Fibroblast of skin of back (primary cell): Measurements from ENCODE around the gene TM4SF1.

Experiments
- DNase-seq: peaks from one replicate; pipeline ENCODE4 v3.0.0-alpha.2; 2013

The TM4SF1 gene

DNA sequence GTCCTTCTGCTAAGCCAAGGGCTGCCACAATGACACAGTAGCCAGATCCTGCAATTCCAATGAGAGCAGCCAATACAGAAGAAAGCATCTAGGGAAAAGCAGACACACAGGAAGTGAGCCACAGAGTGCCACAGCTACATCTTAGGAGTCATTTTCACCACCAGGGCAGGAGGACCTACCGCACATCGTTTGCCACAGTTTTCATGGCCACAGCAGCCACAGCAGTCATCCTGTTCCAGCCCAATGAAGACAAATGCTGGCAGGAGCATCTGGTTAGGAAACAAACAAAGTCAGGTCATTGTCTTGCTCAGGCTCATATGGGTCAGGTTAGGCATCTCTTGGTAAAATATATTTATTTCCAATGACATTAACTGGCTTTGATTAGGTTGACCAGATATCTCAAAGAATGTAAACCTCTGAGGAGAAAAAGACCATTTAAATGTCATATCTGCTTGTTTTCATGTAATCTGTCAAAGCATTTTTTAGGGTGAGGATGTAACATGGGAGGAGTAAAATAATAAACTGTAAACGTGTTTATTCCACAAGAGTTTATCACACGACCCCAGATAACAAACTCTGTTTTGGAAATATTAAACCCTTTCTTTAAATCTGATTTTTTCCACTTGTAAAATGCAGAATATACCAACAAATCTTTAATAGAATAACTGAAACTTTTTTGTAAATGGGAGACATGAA is 1.8 kb downstream of the TM4SF1 start:
- DNase-seq = no peak

DNA sequence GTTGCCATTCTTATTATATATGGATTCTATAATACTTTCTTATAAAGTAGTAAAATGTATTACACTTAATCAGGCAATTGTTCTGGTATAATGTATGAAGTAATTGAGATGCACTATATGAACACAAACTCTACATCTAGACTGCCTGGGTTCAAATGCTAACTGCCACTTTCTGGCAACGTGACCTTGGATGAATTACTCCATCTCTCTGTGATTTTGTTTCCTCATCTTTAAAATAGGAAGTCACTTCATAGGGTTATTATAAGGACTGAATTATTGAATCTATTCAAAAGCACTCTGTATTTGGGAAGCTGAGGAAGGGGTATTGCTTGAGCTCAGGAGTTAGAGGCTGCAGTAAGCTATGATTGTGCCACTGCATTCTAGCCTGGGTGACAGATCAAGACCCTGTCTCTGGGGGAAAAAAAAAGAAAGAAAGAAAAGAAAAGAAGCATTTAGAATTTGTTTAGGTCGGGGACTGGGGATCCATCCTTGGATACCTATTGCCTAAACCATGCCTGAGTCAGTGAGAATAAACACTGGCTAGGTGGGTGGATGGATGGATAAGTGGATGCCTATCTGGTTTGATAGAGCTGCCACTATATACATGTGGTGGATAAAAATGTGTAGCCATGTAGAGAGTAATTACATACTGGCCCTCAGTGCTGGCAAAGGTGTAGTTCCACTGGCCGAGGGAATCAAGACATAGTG is 2.5 kb downstream of the TM4SF1 start:
- no peak for DNase-seq

- DNase-seq = no peak
These were observed 3.1 kb downstream of the TM4SF1 start for GRCh38 chr3:149374391-149374790.

DNA sequence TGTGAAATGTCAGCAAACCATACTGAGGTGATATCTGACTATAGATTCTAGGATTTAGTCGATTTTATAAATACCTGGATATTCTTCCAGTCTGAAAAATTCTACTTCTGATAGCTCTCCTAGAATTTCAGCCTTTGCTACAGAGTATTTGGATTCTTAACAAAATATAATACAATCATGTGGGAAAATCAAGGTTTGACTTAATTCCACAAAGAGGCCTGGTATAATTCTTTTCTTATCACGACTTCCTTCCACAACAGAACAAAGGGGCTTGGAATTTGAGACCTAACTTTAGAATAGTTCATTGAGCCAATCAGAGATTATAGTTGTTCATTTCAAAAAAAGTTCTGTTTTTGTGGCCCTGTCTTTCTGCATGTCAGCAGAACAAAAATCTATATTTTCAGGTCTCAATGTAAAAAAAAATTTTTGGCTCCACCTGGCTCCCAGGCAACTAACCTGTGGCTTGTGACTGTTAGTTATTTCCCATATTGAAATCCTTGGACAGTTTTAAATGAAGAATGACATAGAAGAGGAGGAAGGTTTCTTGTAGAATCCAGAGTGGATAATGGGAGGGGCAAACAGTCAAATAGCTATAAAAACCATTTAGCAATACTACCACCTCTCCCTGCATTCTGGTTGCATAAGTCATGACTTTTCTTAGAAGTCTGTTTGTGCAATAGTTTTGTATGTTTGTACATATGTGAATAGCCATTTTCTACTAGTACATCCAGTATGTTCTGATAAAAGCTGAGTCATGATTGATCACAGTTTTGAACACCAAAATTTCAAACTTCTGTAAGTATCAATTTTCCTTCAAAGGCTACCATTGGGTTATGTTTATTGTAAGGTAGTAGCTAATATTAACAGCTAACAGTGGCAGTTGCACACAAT is 4.0 kb downstream of the TM4SF1 start:
- peak; percentile 54 for DNase-seq

DNA sequence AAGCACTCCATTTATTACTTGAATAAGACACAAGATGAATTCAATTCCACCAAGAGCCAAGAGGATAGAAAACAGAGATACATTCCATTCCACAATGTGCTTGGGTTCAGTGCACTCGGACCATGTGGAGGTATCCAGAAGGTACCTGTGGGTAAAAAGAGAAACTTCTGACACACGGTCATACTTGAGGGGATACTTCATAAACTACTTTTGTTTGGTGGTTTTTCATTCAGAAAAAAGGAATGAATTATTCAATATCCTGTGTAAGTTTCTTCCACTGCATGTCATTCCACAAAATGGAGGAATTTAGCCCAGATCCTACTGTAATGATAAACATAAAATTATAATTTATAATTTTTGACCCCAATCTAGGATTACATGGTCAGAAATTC is 5.7 kb downstream of the TM4SF1 start:
- DNase-seq = no peak

DNA sequence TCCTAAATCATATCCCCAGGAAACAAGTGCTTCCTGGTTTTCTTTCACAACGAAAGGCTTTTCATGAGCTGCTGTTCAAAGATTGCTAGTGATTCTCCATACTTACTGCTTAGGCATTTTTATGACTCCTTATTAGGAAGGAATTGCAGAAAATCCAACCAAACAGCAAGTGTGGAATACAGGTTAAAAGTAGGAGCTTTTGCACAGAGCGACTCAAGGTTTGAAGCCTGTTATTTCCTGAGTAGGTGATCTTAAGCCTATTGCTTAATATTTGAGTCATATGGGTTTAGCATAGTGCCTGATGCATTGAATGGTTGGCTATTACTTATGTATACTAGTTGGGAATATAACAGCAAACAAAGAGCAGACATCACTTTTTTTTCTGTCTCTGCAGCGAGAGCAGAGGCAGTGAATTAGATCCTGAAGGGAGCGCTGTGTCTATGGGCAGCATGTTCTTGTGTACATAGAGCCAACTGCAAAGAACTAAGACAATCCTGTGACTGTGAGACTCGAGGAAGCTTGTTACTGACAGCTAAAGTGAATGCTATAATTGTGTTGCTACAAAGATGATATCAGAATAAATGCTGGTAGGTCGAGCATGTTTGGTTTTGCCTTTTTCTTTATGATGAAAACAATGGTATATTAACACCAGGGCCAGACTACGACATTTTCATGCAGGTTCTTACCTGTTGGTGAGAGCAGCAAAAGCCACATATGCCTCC is 6.3 kb downstream of the TM4SF1 start:
- peak; percentile 55 for DNase-seq

DNA sequence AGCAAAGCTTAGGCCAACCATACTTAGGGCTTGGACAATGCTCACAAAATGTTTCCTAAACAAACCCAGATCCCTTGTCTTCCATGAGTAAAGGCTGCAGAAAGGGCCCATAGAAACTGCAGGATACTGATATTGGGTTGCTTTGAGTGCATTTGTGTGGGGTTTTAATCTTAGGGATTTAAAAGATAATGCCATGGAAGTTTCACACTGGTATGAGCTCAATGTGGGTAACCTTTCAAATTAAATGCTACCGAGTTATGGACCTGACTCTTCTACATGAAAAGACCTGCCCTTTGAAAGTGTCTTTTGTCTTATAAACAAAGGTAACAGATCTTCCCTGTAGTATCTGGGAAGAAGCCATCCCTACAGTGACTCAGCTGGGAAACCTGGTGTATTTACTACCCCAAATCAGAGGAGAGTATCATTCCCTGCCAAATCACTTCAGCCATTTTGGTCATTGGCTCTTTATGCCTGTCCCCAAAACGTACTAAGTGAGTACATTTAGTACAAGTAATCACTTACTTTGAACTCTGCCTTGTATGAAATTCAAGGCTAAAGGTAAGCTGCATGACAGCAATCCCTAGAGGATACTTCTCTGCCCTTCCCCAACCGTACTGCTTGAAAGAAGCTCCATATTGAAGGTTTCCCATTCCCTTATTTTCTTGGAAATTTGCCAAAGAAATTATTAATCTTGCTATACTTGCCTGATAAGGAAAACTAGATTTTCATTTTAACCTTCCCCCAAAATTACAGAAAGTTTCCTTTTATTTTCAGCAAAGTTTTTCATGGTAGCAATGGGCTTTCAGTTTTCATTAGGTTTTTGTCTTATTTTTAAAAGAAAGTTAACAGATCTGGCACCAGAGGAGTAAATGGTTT is 7.2 kb downstream of the TM4SF1 start:
- no peak for DNase-seq

- DNase-seq = no peak
These were observed 8.6 kb downstream of the TM4SF1 start for GRCh38 chr3:149368674-149369497.

GRCh38 chr3:149368201-149368673 is 9.2 kb downstream of the TM4SF1 start:
- DNase-seq = no peak

DNA sequence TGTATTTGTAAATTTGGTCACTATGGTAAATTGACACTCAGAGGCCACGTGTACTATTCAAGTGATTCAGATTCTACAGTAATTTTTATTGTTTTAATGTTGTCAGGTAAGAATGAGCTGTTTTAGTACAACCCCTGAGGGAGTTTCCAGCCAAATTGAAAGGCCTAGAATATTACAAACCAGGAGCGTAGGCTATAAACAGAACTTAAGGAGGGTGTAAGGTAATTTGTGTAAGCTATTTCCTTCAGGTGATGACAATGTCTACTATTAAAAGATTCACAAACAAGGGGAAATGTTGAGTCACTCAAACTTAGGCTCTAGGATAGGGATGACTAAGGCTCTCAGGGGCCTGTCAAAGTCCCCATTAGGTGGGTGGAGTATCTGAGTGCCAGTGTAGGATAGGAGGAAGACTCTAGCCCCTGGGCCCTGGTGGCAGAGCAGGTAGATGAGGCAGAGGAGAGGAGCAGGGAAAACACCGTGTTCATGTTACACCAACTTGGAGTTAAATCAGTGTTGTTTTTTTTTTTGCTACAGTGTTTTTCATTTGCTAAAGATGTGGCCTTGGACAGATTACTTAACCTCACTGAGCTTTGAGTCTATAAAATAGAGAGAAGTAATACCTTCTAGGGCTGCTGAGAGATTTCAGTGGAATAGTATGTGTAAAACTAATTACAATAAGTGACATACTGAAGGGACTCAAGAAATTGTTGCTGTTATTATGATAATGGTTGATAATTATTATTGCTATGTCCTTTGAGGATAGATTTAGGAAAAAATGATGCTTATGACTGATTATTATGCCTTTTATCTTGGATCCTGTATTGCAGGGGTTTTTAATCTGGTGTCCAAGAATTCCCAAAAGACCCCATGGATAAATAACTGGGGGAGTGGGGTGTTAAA is 10.3 kb downstream of the TM4SF1 start:
- peak; percentile 61 for DNase-seq

DNA sequence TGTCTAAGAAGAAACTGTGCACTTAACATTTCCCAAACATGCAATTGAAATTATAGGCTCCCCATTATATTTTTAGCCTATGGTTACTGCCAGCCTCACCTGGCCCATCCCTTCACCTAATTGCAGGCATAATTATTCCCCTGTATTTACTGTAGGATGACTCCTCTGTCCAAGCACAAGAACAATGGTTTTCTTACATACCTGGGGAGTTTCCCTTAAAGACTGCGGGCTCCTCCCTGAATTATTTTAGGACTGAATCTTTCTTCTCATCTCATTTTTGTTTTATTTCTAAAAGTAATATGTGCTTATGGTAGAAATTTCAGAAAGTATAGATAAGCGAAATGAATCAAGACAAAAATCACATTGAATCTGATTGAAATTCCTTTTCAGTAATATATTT is 11.4 kb downstream of the TM4SF1 start:
- DNase-seq = no peak

DNA sequence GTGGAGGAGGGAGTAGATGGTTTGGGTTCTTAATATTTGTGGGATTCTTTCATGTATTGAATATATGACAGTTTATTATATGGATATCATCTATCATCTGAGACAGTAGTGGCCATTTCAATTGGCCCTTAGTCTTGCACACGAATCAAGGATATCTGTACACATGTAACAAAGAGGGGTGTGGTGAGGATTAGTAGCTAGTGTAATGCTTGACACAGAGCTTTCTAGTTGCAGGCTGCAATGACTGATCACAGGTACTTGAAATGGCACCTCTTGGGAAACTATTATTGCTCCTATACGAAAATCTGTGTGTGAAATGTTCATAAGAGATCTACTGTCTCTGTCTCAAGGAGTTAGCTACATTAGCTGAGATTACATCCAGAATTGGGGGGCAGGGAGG is 12.8 kb downstream of the TM4SF1 start:
- DNase-seq = no peak

DNA sequence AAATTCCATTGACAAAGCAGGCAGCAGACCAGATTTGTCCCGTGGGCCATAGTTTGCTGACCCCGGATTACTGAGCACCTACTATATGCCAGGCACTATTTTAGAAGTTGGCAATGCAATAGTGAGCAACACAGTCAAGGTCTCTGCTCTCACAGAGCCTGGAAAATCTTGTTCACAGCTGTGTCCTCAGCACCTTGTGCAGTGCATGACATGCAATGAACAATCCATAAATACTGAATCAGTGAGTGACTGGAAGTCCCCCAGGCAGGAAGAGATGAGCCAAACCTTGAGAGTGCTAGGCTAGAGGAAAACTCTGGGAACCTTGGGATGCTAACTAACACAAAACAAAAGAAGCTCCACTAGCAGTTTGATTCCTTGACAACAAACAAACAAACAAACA is 14.4 kb downstream of the TM4SF1 start:
- peak; percentile 65 for DNase-seq

- DNase-seq = peak; percentile 56
These were observed 15.1 kb downstream of the TM4SF1 start for GRCh38 chr3:149362366-149362765.

DNA sequence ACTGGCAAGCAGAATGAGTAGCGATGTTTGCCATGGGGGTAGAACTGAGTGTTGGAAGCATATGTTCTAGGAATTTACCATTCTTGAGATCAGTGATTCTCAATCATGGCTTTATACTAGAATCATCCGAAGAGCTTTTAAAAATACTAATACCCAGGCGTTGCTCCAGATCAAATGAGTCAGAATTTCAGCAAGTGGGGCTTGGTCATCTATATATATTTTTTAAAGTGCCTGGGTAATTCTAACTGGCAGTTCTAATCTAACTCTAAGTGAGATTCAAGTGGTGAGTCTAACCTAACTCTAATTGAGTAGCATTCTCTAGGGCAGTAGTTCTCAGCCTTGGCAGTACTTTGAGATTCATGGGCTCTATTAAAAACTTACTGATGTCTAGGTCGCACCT is 20.8 kb downstream of the TM4SF1 start:
- no peak for DNase-seq

- DNase-seq = no peak
These were observed 21.3 kb downstream of the TM4SF1 start for GRCh38 chr3:149356044-149356592.

- no peak for DNase-seq
These were observed 23.8 kb downstream of the TM4SF1 start for GRCh38 chr3:149353581-149354184.

- DNase-seq = peak; percentile 64
These were observed 24.9 kb downstream of the TM4SF1 start for GRCh38 chr3:149352556-149352955.

DNA sequence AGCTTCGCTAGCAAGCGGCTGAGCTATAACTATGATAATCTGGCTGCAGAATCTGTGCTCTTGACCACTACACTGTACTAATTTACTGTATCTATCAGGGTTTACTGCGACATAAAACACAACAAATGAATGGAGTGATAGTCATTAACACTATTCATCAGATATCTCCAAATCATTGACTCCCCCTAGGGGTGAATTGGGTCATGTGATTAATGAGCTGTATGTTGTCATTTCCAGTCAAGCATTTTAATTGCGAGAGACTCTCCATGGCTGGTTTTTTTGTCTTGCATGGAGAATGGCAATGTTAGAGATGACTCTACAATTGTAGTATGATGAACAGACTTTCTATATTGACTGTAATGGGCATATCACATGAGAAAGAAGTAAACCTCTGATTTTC is 33.5 kb downstream of the TM4SF1 start:
- no peak for DNase-seq
